SHP77 (cell line): ENCODE measurements around the gene ATP1B2.

Source experiments
- DNase-seq, 2 experiments: peaks; one replicate each; lab custom pipeline; 2025; lab: John Stamatoyannopoulos, UW

The ATP1B2 gene

DNA sequence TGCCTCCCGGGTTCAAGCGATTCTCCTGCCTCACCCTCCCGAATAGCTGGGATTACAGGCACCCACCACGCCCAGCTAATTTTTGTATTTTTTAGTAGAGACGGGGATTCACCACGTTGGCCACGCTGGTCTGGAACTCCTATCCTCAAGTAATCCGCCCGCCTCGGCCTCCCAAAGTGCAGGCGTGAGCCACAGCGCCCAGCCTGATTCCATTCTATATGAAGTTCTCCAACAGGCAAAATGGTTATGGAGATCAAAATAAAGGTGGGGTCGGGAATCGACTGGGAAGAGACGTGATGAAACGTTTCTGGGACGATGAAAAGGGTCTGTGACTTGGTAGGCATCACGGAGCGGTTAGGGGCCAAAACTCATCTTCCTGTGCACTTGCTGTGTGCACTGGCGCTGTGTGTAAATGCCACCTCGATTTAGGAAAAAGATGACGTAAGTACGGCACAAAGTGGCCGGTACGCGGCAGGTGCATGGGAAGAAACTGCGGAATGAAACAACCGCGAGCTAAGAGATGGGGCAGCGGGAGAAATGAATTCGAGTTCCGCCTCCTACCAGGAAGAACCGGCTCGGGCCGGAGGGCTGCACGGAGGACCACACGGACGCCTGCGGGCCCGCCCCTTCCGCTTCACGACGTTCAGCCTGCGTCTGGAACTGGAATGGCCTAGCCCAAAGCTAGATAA is 35.0 kb downstream of the ATP1B2 start:
- peak; percentile 93 to 97 for DNase-seq

DNA sequence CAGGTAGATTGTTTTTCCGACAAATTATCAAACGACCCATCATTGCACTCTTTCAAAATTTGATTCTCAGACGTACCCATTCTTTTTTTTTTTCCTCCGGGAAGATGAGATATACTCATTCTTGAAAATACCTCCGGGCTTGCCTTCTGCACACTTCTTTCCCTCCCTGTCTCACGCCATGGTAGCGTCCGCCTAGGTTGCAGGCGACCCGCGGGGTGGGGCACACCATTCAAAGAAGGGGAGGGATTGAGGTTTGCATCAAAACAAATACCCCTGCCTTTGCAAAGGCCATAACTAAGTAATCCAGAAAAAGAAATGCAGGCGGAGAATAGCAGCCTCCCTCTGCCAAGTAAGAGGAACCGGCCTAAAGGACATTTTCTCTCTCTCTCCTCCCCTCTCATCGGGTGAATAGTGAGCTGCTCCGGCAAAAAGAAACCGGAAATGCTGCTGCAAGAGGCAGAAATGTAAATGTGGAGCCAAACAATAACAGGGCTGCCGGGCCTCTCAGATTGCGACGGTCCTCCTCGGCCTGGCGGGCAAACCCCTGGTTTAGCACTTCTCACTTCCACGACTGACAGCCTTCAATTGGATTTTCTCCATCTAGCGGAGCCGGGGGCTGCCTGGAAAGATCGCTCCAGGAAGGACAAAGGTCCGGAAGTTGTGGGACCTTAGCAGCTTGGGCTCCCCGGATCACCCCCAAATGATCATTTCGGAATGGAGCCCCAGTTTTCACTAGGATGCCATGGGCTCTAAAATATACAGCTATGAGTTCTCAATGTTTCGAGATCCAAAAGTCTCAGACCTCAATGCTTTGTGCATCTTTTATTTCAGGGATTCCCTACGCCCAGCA is 35.7 kb downstream of the ATP1B2 start:
- peak; percentile 90 to 93 for DNase-seq

DNA sequence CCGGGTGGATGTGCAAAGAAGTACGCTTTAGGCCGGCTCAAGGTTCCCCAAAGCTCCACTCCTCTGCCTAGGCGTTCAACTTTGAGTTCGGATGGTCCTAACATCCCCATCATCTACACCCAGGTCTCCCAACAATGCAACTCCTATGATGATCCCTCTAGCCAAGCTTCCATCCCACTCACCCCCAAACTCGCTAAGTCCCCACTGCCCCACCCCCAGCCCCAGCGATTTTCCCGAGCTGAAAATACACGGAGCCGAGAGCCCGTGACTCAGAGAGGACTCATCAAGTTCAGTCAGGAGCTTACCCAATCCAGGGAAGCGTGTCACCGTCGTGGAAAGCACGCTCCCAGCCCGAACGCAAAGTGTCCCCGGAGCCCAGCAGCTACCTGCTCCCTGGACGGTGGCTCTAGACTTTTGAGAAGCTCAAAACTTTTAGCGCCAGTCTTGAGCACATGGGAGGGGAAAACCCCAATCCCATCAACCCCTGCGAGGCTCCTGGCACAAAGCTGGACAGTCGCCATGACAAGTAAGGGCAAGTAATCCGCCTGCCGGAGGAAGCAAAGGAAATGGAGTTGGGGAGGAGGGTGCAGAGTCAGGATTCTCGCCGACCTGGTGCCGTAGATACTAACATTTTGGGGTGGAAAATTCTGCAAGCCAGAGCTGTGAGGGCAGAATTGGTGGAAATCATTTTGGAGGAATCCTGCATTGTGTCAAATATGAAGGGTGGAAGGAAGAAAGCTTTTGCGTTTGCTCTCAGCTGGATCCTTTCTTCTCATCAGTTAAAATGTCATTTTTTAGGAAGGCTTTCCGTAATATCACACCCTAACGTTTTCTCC is 36.6 kb downstream of the ATP1B2 start, which contains the start of gene TP53:
Gene TP53 (minus strand): TSS at position 419 of the 836 bp plus-strand sequence. CDS start 10,896 bp downstream, outside the sequence.
- peak; percentile 92 to 94 for DNase-seq

GRCh38 chr17:7687908-7688807 is 37.4 kb downstream of the ATP1B2 start, which contains the start of gene WRAP53:
Gene WRAP53, plus strand, starts transcription at chr17:7688477. Its CDS starts 172 bp downstream, at chr17:7688649.
- peak; percentile 99 for DNase-seq

DNA sequence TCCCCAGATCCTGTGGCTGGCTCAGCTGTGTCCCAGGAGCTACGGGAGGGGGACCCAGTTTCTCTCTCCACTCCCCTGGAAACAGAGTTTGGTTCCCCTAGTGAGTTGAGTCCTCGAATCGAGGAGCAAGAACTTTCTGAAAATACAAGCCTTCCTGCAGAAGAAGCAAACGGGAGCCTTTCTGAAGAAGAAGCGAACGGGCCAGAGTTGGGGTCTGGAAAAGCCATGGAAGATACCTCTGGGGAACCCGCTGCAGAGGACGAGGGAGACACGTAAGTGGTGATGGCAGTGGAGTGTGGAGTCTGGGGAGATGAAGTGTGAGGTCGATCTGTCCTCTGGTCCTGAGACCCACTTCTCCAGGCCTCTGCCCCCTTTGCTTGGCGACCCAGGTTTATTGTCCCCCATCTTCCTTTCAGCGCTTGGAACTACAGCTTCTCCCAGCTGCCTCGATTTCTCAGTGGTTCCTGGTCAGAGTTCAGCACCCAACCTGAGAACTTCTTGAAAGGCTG is 38.1 kb downstream of the ATP1B2 start:
- no peak for DNase-seq

GRCh38 chr17:7695586-7695985 is 44.9 kb downstream of the ATP1B2 start:
- DNase-seq = no peak

DNA sequence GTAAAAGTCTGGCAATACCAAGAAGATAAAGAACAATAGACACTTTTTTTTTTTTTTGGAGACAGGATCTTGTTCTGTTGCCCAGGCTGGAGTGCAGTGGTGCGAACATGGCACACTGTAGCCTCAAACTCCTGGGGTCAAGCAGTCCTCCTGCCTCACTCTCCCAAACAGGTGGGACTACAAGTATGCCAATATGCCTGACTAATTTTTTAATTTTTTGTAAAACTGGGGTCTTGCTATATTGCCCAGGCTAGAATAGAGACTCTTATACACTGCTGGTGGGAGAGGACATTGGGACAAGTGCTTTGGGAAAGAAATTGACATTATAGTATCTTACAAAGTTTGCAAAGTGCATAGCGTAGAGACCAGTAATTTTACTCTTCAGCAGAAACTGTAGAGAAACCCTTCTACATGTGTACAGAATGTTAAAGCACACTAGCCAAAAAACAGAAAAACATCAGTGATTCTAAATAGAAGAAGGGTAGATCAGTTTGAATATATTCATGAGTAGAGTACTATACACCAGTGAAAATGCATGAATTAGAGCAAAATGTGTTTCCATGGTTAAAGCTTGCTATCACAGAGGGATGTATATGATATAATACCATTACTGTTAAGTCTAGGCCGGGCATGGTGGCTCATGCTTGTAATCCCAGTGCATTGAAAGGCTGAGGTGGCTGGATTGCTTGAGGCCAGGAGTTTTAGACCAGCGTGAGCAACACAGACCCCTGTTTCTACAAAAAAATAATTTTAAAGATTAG is 47.3 kb downstream of the ATP1B2 start:
- DNase-seq = no peak

DNA sequence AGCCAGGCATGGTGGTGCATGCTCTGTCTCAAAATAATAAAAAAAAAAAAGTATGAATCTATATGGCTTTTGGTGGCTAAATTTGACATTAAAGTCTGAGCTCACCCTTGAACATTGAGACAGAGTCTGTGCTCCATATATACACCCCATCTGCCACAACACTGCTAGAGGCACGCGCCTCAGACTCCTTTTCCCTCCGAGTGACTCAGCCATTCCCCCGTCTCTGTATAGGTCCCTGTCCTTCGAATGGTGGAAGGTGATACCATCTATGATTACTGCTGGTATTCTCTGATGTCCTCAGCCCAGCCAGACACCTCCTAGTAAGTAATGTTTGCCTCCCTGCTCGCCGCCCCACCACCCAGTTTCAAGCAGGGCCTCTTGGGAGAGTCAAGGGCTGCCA is 49.8 kb downstream of the ATP1B2 start:
- no peak for DNase-seq

DNA sequence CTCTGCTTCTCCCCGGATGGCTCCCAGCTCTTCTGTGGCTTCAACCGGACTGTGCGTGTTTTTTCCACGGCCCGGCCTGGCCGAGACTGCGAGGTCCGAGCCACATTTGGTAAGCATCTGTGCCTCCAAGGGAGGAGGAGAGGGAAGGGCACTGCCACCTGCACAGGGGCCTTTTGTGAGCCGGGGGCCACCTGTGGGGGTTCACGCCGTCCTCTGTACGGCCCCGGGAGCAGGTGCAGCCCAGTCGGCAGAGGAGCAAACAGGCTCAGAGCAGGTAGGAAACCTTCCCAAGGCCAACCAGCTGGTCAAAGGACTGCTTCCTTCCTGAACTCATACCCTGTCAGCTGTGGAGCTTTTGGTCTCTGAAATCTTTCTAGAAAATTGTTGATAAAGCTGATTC is 51.0 kb downstream of the ATP1B2 start:
- DNase-seq = no peak

DNA sequence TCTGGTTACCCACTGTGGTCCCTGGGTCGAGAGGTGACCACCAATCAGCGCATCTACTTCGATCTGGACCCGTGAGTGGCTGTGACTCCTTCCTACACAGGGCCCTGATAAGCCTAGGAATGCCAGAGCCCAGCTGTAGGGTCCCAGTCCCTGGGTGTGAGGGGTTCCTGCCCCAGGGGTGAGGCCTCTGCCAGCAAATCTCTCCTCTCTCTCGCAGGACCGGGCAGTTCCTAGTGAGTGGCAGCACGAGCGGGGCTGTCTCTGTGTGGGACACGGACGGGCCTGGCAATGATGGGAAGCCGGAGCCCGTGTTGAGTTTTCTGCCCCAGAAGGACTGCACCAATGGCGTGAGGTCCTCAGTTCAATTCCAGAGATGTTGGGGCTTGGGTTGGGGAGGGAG is 52.0 kb downstream of the ATP1B2 start:
- DNase-seq = no peak

DNA sequence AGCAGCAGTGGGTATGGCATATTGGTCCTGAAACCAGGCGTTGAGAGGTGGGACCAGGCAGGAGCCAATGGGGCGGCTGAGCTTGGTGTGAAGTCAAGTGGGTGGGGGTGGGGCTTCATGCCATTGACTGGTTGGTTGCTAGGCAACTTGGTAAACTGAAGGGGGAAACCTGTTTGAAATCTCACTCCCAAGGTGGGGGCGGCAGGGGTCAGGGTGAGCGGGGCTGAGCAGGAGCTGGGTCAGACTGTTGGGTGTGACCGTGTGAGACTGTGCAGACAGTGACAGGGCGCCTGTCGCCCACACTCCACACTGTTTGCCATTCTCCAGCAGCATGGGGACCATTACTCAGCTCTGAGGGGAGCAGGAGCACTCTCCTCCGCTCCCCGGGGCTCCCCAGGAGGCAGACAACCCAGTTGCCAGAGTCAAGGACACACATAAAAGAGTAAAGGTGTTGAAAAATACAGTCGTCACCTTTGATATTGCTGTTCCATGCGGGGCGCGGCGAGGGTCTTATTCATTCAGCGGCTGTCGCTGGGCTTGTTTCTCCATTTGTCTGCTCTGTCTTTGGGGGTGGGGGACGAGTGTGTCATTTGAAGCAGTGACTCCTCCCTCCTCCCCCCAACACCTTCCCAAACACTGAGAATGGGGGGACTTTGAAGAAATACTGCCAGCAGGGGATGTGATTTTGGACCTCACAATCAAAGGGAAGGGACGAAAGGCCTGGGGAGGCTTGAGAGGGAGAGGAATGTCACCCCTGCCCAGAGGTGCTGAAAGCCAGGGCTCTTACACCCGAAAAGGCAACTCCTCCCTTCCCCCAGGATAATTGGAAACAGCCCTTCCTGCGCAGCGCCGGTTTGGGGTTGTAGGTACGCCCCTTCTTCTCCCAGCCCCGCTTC is 53.1 kb downstream of the ATP1B2 start:
- peak; percentile 64 to 82 for DNase-seq

GRCh38 chr17:7704601-7705268 is 54.0 kb downstream of the ATP1B2 start, which contains the start of gene EFNB3:
Gene EFNB3, plus strand, starts transcription at chr17:7705202. Its CDS starts 397 bp downstream, at chr17:7705599.
- DNase-seq = peak; percentile 65 to 75

- no peak for DNase-seq
Observed at GRCh38 chr17:7705269-7706255, 54.8 kb downstream of the ATP1B2 start.

DNA sequence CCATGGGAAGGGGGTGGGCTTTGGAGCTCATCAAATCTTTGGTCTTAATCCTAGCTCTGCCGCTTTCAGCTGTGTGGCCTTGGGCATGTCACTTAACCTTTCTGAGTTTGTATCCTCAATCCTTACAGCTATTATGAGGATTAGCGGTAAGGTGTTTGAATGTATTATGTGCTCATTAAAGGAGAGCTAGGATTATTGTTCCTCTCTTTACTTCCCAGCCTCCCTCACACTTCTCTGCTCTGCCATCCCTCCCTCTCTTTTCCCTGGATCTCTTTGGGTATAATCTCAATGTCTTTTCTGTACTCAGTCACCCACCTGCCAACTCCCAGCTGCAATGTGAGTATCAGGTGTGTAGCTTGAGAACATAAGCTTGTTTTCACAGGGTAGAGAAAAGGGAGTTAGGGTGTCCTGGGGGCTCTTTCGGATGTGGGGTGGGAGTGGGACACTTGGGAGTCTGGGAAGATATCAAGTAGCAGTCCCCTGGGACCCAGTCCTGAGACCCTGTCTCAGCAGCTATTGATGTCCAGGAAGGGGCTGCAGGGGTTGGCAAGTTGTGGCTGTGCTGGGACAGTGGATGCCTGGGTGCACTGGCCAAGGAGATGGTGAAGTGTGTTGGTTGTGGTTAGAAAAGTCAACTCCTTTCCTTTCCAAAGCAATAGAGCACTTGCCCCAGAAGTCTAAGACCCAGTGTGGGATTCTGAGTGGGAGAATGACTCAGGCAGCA is 56.1 kb downstream of the ATP1B2 start:
- DNase-seq = no peak
